GM19025 (cell line): ENCODE measurements around the gene CGB8.
"Not testable (repeated sequence)": the region's sequence is repeated elsewhere in the genome, so short reads cannot be mapped to it uniquely, and the experiment has no call there.

Source experiments
- ATAC-seq: cut with Tn5 transposase; IDR thresholded peaks from one replicate; pipeline ENCODE4 v1.9.1; 2021; ENCODE audit warnings: mild to moderate bottlenecking, low read depth, moderate library complexity; ENCODE audit not compliant: unreplicated experiment

The CGB8 gene

GRCh38 chr19:49036815-49037214 is 12.1 kb downstream of the CGB8 start, which contains the start of gene CGB1:
CGB1 (minus strand) TSS chr19:49036895; CDS start chr19:49036711, 184 bp downstream.
- ATAC-seq: not testable (repeated sequence)

GRCh38 chr19:49031642-49032301 is 17.1 kb downstream of the CGB8 start, which contains the start of gene CGB2:
CGB2 (plus strand) TSS chr19:49031890; CDS start chr19:49032096, 206 bp downstream.
- ATAC-seq: not testable (repeated sequence)

GRCh38 chr19:49030323-49030722 is 18.6 kb downstream of the CGB8 start:
- ATAC-seq: not testable (repeated sequence)

GRCh38 chr19:49029749-49030148 is 19.2 kb downstream of the CGB8 start:
- ATAC-seq: not testable (repeated sequence)

GRCh38 chr19:49028686-49029085 is 20.2 kb downstream of the CGB8 start:
- not testable (repeated sequence) for ATAC-seq

GRCh38 chr19:49025599-49025998 is 23.3 kb downstream of the CGB8 start:
- ATAC-seq: not testable (repeated sequence)

- not testable (repeated sequence) for ATAC-seq
These were observed 23.8 kb downstream of the CGB8 start for GRCh38 chr19:49025088-49025487.

- ATAC-seq: not testable (repeated sequence)
These were observed 24.7 kb downstream of the CGB8 start, which contains the start of gene CGB3 for GRCh38 chr19:49024233-49024632. CGB3 (minus strand) TSS chr19:49024333; CDS start chr19:49023971, 362 bp downstream.

- ATAC-seq: no peak
These were observed 26.8 kb downstream of the CGB8 start for GRCh38 chr19:49022116-49022515.

- ATAC-seq: no peak
These were observed 27.7 kb downstream of the CGB8 start for GRCh38 chr19:49020931-49021895.

- ATAC-seq: no peak
These were observed 28.6 kb downstream of the CGB8 start for GRCh38 chr19:49020342-49020741.

GRCh38 chr19:49019242-49019932 is 29.5 kb downstream of the CGB8 start:
- no peak for ATAC-seq

GRCh38 chr19:49018388-49019241 is 30.3 kb downstream of the CGB8 start:
- ATAC-seq: not testable (repeated sequence)

GRCh38 chr19:49017666-49018351 is 31.1 kb downstream of the CGB8 start:
- ATAC-seq: peak; percentile 36

- no peak for ATAC-seq
These were observed 31.8 kb downstream of the CGB8 start, which contains the start of gene LHB for GRCh38 chr19:49017041-49017665. LHB (minus strand) TSS chr19:49017091; CDS start chr19:49017081, 10 bp downstream.

- no peak for ATAC-seq
These were observed 32.7 kb downstream of the CGB8 start for GRCh38 chr19:49016067-49016839.

- no peak for ATAC-seq
These were observed 34.0 kb downstream of the CGB8 start for GRCh38 chr19:49014870-49015255.
